ENCODE data around the gene SCIN. TPM values are rescaled to one million over a fixed set of nuclear protein-coding genes. Genes with fewer than 3 reads are reported as not detected.
"Not testable (repeated sequence)": the region's sequence is repeated elsewhere in the genome, so short reads cannot be mapped to it uniquely, and the experiment has no call there.

The SCIN gene
- 1 to 10 TPM in 3 of 4 donors, under 1 TPM in 1; under 0.01 to 6.5 (median 2.4) TPM for total RNA-seq

DNA sequence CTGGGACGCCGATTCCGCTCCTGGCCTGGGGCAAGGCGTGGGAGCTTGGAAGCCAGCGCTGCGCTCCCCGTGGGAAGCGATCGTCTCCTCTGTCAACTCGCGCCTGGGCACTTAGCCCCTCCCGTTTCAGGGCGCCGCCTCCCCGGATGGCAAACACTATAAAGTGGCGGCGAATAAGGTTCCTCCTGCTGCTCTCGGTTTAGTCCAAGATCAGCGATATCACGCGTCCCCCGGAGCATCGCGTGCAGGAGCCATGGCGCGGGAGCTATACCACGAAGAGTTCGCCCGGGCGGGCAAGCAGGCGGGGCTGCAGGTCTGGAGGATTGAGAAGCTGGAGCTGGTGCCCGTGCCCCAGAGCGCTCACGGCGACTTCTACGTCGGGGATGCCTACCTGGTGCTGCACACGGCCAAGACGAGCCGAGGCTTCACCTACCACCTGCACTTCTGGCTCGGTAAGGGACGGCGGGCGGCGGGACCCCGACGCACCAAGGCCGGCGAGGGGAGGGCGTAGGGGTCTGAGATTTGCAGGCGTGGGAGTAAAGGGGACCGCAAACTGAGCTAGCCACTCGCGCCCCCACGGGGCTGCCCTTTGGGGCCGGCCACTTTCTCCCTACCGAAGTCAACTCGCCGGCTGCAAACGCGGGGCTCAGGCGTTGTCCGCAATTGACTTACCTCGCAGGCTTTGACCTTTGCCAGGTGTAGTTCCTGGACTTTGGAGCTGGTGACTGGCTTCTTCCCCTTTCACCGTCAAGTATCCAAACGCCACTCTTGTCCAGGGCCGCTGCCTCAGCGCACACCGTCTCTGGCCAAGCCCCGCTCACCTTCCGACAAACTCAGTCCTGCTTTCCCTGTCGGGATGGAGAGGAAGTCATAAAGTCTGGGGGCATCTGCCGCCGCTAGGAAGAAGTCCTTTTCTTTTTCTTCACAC is at the start of gene SCIN:
TSS of gene SCIN (plus strand) at position 187 of the 928 bp plus-strand sequence. CDS start at position 254, 67 bp downstream.
- intact Hi-C loops (cut with DNase I; ENCODE audit: low total_unique reads): no loop called here
- DNase-seq: no peak
- Histone ChIP-seq H3K27me3 (no peaks in the 10 kb centered on the region), H3K36me3 (no peaks in the 10 kb centered on the region), H3K4me1 (peaks cover 0 to 11% of the 10 kb centered on the region in 2 donors), H3K9me3 (no peaks in the 10 kb centered on the region), H3K27ac (no peak within 1 kb of the TSS), H3K4me3 (peak within 1 kb of the TSS; percentile 23 to 31)
- TF ChIP-seq, protein P1, sequence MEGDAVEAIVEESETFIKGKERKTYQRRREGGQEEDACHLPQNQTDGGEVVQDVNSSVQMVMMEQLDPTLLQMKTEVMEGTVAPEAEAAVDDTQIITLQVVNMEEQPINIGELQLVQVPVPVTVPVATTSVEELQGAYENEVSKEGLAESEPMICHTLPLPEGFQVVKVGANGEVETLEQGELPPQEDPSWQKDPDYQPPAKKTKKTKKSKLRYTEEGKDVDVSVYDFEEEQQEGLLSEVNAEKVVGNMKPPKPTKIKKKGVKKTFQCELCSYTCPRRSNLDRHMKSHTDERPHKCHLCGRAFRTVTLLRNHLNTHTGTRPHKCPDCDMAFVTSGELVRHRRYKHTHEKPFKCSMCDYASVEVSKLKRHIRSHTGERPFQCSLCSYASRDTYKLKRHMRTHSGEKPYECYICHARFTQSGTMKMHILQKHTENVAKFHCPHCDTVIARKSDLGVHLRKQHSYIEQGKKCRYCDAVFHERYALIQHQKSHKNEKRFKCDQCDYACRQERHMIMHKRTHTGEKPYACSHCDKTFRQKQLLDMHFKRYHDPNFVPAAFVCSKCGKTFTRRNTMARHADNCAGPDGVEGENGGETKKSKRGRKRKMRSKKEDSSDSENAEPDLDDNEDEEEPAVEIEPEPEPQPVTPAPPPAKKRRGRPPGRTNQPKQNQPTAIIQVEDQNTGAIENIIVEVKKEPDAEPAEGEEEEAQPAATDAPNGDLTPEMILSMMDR (IDR thresholded peaks at IDR 0.05): no peak
- no peak for TF ChIP-seq POLR2A (IDR thresholded peaks at IDR 0.05)

DNA sequence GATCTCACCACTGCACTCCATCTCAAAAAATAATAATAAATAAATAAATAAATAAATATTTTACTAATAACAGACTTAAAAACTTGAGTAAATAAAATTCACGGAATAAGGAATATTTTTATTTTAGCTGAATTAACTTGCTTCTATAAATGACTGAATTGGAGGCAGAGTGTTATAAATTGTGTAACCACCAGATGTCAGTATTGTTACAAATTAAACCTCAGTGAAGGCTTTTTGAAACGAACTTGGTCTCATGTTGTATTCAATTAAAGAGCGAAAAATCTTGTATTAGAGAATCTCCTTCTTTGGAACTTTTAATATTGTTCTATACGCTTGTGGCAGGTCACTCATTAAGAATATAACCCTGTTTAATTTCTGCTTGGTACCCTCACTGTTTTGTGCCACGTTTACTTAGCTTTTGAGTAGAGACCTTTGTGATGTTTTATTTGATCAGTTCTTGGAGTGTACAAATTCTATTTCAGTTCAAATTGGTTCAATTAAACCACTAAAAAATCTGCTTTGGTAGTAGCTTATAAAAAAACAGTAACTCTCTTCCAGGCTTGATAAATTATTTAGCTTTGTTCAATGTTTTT is 45.6 kb upstream of the SCIN start:
- no peak for DNase-seq
- no peak overlapping the region for H3K4me3 ChIP-seq
- H3K36me3 ChIP-seq: no peaks in the 10 kb centered on the region
- intact Hi-C loops (cut with DNase I; ENCODE audit: low total_unique reads): no loop called here
- H3K4me1 ChIP-seq: no peaks in the 10 kb centered on the region
- TF ChIP-seq, protein P1 (IDR thresholded peaks at IDR 0.05): peak; percentile 41 to 70 (median 52)
- no peak for TF ChIP-seq POLR2A (IDR thresholded peaks at IDR 0.05)
- no peak overlapping the region for H3K27ac ChIP-seq
- H3K9me3 ChIP-seq: no peaks in the 10 kb centered on the region
- H3K27me3 ChIP-seq: no peaks in the 10 kb centered on the region

DNA sequence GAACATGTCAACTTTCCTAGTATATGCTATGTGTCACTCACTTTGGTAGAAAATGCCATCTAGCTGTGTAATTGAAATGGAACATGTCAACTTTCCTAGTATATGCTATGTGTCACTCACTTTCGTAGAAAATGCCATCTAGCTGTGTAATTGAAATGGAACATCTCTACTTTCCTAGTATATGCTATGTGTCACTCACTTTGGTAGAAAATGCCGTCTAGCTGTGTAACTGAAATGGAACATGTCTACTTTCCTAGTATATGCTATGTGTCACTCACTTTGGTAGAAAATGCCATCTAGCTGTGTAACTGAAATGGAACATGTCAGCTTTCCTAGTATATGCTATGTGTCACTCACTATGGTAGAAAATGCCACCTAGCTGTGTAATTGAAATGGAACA is 43.8 kb upstream of the SCIN start:
- H3K4me1 ChIP-seq; H3K27ac ChIP-seq; H3K9me3 ChIP-seq; intact Hi-C loops (cut with DNase I; ENCODE audit: low total_unique reads); H3K36me3 ChIP-seq; DNase-seq; H3K4me3 ChIP-seq; H3K27me3 ChIP-seq: not testable (repeated sequence)

DNA sequence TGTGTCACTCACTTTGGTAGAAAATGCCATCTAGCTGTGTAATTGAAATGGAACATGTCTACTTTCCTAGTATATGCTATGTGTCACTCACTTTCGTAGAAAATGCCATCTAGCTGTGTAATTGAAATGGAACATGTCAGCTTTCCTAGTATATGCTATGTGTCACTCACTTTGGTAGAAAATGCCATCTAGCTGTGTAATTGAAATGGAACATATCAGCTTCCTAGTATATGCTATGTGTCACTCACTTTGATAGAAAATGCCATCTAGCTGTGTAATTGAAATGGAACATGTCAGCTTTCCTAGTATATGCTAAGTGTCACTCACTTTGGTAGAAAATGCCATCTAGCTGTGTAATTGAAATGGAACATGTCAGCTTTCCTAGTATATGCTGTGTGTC is 42.9 kb upstream of the SCIN start:
- H3K9me3 ChIP-seq; H3K4me3 ChIP-seq; H3K27me3 ChIP-seq; intact Hi-C loops (cut with DNase I; ENCODE audit: low total_unique reads); H3K27ac ChIP-seq; H3K4me1 ChIP-seq; DNase-seq; H3K36me3 ChIP-seq: not testable (repeated sequence)

DNA sequence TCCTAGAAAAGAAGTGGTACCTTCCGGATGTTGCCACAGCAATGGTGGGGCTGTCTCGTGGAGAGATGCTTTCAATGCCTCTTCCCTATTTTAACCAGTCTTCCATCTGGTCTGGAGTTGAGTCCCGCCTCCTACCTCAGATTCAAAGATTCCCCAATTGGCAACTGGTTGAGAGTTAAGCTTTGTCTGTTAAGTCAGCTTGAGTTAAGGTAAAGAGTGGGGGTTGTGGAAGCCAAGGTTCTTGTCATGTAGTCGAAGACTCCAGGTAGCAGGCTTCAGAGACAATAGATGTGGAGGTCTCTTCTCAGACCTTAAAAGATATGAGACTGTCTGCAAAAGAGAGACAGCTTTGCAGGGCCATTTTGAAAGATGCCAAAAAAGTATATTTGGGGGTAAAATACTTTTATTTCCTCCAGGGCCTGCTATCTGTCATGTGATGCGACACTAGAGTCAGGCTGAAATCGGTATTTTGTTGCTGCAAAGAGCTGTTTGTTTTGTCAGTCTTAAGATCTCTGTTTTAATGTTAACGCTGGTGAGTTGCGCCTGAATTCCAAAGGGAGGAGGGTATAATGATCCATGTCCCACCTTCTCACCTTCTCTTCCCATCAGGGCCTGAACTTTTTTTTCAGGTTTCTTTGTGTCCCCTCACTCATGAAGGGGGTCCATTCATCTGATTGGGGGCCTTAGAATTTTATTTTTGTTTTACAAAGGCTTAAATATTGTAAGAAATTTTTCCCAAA is 40.4 kb upstream of the SCIN start:
- no peak for DNase-seq
- H3K4me1 ChIP-seq: no peaks in the 10 kb centered on the region
- H3K27ac ChIP-seq: no peak overlapping the region
- H3K36me3 ChIP-seq: no peaks in the 10 kb centered on the region
- TF ChIP-seq, protein P1 (IDR thresholded peaks at IDR 0.05): no peak
- TF ChIP-seq POLR2A (IDR thresholded peaks at IDR 0.05): no peak
- no peaks in the 10 kb centered on the region for H3K27me3 ChIP-seq
- no peak overlapping the region for H3K4me3 ChIP-seq
- intact Hi-C loops (cut with DNase I; ENCODE audit: low total_unique reads): no loop called here
- no peaks in the 10 kb centered on the region for H3K9me3 ChIP-seq
